SH-SY5Y (cell line): ENCODE results near the gene METTL5.

Experiments used
- GATA2 ChIP-seq: IDR thresholded peaks from 2 replicates; pipeline ENCODE4 v1.6.1; 2011; ENCODE audit warnings: mild to moderate bottlenecking, low read depth, low read length
- GATA3 ChIP-seq: IDR thresholded peaks from 2 replicates; pipeline ENCODE4 v1.6.1; 2011; ENCODE audit warnings: low read depth, mild to moderate bottlenecking, low read length, moderate library complexity

DNA sequence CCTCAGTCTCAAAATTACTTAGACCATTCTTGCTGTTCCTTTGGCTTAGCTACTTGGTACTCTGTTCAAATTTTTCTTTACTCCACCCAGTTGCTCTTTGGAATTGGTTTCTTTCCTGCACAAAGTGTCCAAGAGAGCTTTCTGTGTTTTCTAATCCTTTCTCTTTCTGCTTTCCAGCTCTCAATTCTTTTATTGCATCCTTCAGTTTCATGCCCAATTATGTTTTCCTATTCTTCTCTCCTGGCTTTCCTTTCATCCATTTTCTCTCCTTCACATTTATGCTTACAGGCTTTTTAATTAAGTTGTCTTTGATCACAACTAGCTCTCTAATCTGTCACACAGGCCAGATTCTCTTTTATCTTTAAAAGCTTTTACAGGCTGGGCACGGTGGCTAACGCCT is 40.8 kb upstream of the METTL5 start:
- TF ChIP-seq GATA2: no peak
- no peak for TF ChIP-seq GATA3
